K562 (cell line): ENCODE measurements around the gene ST7. TPM values are rescaled to one million over a fixed set of nuclear protein-coding genes. Genes with fewer than 3 reads are reported as not detected.
A peak's percentile ranks its signal among the peaks of the same experiment; 100 is the strongest.

Source experiments
- ARID1B ChIP-seq: fragments of 450-650 bp; IDR thresholded peaks from 2 replicates; pipeline ENCODE4 v1.6.1; 2016; ENCODE audit warnings: antibody characterized with exemption, mild to moderate bottlenecking, inconsistent platforms
- ARID4B ChIP-seq: sonication (generic); formaldehyde crosslinking; IDR thresholded peaks from 2 replicates; pipeline ENCODE4 v1.8.0; 2022; ENCODE audit warnings: mild to moderate bottlenecking, missing genetic modification reagents
- ATF6 ChIP-seq: sonication (generic); formaldehyde crosslinking; IDR thresholded peaks from 2 replicates; pipeline ENCODE4 v1.4.0; 2020; ENCODE audit warnings: mild to moderate bottlenecking, missing genetic modification reagents
- DPF2 ChIP-seq: fragments of 450-650 bp; IDR thresholded peaks from 2 replicates; pipeline ENCODE4 v1.6.1; 2016
- EHMT2 ChIP-seq: fragments of 450-650 bp; IDR thresholded peaks from 2 replicates; pipeline ENCODE4 v1.6.1; 2018; ENCODE audit warnings: antibody characterized with exemption
- ETV5 ChIP-seq: sonication (generic); formaldehyde crosslinking; IDR thresholded peaks from 2 replicates; pipeline ENCODE4 v1.4.0; 2020; ENCODE audit warnings: low read depth, mild to moderate bottlenecking, missing genetic modification reagents
- GATA2 ChIP-seq: sonication (generic); formaldehyde crosslinking; IDR thresholded peaks from 2 replicates; pipeline ENCODE4 v1.4.0; 2020; ENCODE audit warnings: mild to moderate bottlenecking, missing genetic modification reagents
- MLX ChIP-seq, 2 experiments: fragments of 450-650 bp in 1 of 2; sonication (generic) in 1 of 2; formaldehyde crosslinking; conservative IDR thresholded peaks; 2 replicates each; pipeline versions ENCODE4 v1.4.0 to v1.8.1; 2020 to 2022; ENCODE audit warnings: mild to moderate bottlenecking in 1 of 2, missing genetic modification reagents in 1 of 2
- NCOA2 ChIP-seq, 2 experiments: fragments of 450-650 bp; IDR thresholded peaks; 2 replicates each; pipeline ENCODE4 v1.6.1; 2018; ENCODE audit warnings: mild to moderate bottlenecking in 2 of 2, moderate library complexity in 1 of 2; ENCODE audit not compliant: partially characterized antibody in 2 of 2
- NCOR1 ChIP-seq: fragments of 450-650 bp; IDR thresholded peaks from 2 replicates; pipeline ENCODE4 v1.6.1; 2016; ENCODE audit warnings: mild to moderate bottlenecking, moderate library complexity
- POLR2AphosphoS5 ChIP-seq: IDR thresholded peaks from 2 replicates; pipeline ENCODE4 v1.6.1; 2011; ENCODE audit warnings: mild to moderate bottlenecking, low read depth, low read length, moderate library complexity; ENCODE audit not compliant: control insufficient read depth, insufficient read depth
- RBM15 ChIP-seq: fragments of 200-400 bp; formaldehyde crosslinking; IDR thresholded peaks from 2 replicates; pipeline ENCODE4 v1.6.1; 2018; ENCODE audit warnings: mild to moderate bottlenecking, low read length, moderate library complexity; ENCODE audit not compliant: insufficient read depth
- SMAD4 ChIP-seq: fragments of 250-450 bp; sonication (Bioruptor Pico); conservative IDR thresholded peaks from 2 replicates; pipeline ENCODE4 v1.8.0; 2021; ENCODE audit warnings: inconsistent platforms, mild to moderate bottlenecking, moderate library complexity
- TAF7 ChIP-seq: fragments of 450-650 bp; IDR thresholded peaks from 2 replicates; pipeline ENCODE4 v1.6.1; 2016; ENCODE audit warnings: missing genetic modification characterization, missing compliant biosample characterization
- UBTF ChIP-seq, 2 experiments: IDR thresholded peaks; 2 replicates each; pipeline ENCODE4 v1.6.1; 2012; ENCODE audit warnings: improper control_type of control experiment in 2 of 2, low read depth in 2 of 2, low read length in 2 of 2, borderline replicate concordance in 1 of 2
- ZNF253 ChIP-seq: fragments of 250-450 bp; sonication (Bioruptor Pico); conservative IDR thresholded peaks from 2 replicates; pipeline ENCODE4 v1.6.1; 2021; ENCODE audit warnings: mild to moderate bottlenecking
- ZNF766 ChIP-seq: fragments of 200-800 bp; sonication (Bioruptor generic); conservative IDR thresholded peaks from 2 replicates; pipeline ENCODE4 v1.6.1; 2016; ENCODE audit warnings: missing genetic modification characterization, missing compliant biosample characterization
- polyA plus RNA-seq, 8 experiments: library from polyadenylated mRNA; depleted of rRNA in 4 of 8; stranded (reverse) in 5 of 8; unstranded in 3 of 8; fragments of >200 nt; fragmentation: Nextera tagmentation in 2 of 8; fragmentation: Illumina TruSeq in 1 of 8; extraction: Ambion mirVana in 2 of 8; extraction: Trizol in 1 of 8; gene quantifications; 2 replicates each; pipeline versions ENCODE4 v1.2.1 to v1.2.3, GENCODE V29; 2011 to 2014; ENCODE audit warnings: inconsistent platforms in 1 of 8, missing spikeins in 1 of 8
- total RNA-seq, 7 experiments: library from RNA; depleted of rRNA in 6 of 7; stranded (reverse); fragments of >200 nt in 6 of 7; fragmentation: Illumina TruSeq in 2 of 7; extraction: Trizol in 2 of 7; gene quantifications; 2 replicates each; pipeline versions ENCODE4 v1.2.1 to v1.2.3, GENCODE V29; 2011 to 2021; ENCODE audit warnings: low replicate concordance in 1 of 7

ST7 gene
- total and polyA plus RNA-seq, 9 of the 15 experiments (the other 6 are each of a cell fraction or from before 2014, with no cell fraction given): 23.9 to 56.3 (median 36.9) TPM

- TF ChIP-seq ARID4B (no peak), MLX (CRISPR knock-in tag; conservative IDR thresholded peaks at IDR 0.05) (no peak), ETV5 (CRISPR knock-in tag) (peak; percentile 67), TAF7 (tag) (no peak), RBM15 (no peak), NCOR1 (peak; percentile 18; the same call in 1 of the 2 replicates), EHMT2 (peak; percentile 33; the same call in 1 of the 2 replicates), POLR2AphosphoS5 (peak; percentile 42; the same call in 1 of the 2 replicates), ZNF766 (peak; percentile 98), ATF6 (CRISPR knock-in tag) (no peak), NCOA2 (IDR thresholded peaks at IDR 0.05; ENCODE audit: partially characterized antibody in 2 of 2) (no peak), GATA2 (CRISPR knock-in tag) (peak; percentile 35; the same call in 1 of the 2 replicates), SMAD4 (0 out of 2 replicates have a peak, but pooled peaks have one; percentile 21), UBTF (IDR thresholded peaks at IDR 0.05; ENCODE audit: borderline replicate concordance in 1 of 2, low read depth in 2 of 2, low read length in 2 of 2) (0 out of 4 replicates have a peak, but pooled peaks of 1 of the 2 experiments have one; percentile 48), ZNF253 (CRISPR knock-in tag) (no peak), ARID1B (peak; percentile 75), DPF2 (peak; percentile 25; the same call in 1 of the 2 replicates)
Measured at GRCh38 chr7:117208257-117208656, 255.0 kb downstream of the ST7 start (continued).
